ENCODE results near the gene UNC5B.

DNA sequence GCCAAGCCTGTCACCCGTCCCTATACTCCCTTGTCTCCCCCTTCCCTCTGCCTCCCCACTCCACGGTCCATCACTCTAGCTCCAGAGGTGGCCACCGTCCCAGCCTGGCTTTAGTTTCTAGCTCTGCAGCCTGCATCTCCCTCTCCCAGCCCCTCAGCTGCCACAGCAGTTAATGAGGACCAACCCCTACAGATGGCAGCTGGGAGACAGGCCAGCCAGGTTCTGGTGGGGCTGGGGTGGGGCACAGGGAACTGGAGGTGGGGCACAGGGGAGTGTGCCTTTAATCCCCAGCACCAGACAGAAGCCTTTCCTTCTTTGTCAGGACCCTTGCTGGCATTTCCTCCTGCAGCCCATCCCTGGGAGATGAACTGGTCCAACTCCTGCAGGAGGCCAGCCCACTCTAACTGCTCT is 21.1 kb downstream of the UNC5B start:
- TF ChIP-seq CTCF (conservative IDR thresholded peaks at IDR 0.05 in 1 of 2, IDR thresholded peaks at IDR 0.05 in 1 of 2; ENCODE audit: extremely low read depth in 1 of 2, insufficient read depth in 1 of 2, low read depth in 1 of 2, low read length in 2 of 2) = no peak
- no peak for TF ChIP-seq EZH2 (IDR thresholded peaks at IDR 0.05; ENCODE audit: borderline replicate concordance, low read length)

Measured in mammary epithelial cell (primary cell).